T-helper 1 cell treated with Interleukin-12 subunit alpha and Interleukin-12 subunit beta and Interleukin-4 antibody, amounts not matched to agents 30 ng/mL and 1 ng/mL, for 36 hours (primary cell): ENCODE data around the gene PDE5A. TPM values are rescaled to one million over a fixed set of nuclear protein-coding genes. Genes with fewer than 3 reads are reported as not detected.
"Not testable (repeated sequence)": the region's sequence is repeated elsewhere in the genome, so short reads cannot be mapped to it uniquely, and the experiment has no call there.

Source experiments
- intact Hi-C: fragments of 100-400 bp; cut with micrococcal nuclease; formaldehyde crosslinking; loops from one replicate; pipeline ENCODE4 v1.15.1; 2024
- total RNA-seq: library from RNA; stranded (reverse); gene quantifications from 2 replicates; pipeline ENCODE4 v1.2.3, GENCODE V29; 2022

PDE5A gene
- total RNA-seq, 1 donor from 2014 or later = 0.15 TPM

DNA sequence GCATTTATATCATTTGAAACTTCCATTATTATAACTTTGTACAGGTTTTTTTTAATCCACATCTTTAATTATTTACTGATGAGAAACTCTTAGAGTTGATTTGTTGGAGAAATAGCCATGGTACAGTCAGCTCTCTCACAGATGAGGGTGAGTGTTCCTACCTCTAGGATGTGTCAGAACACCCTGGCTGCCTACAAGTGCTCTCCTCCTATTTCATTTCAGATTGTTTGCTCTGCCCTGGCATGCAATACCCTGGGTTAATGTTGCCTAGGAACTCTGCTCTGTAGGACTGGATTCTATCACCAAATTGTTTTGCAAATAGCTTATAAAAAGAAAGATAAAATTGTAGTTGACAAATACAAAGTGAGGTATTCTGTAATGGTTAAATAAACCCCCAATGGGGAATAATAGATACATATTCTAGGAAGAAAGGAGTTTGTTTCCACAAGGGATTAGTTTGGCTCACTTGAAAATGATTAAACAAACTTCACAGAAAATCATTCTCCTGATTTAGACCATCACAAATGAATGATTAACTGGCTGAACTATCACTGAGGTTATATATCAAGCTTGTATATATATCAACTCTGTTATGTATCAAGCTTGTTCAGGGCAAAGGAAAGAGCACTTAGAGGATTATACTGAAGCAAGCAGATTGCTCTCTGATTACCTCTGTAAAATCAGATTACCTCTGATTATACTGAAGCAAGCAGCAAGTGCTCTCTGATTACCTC lies 150.0 kb downstream of the PDE5A start:
- intact Hi-C loops = no loop called here

DNA sequence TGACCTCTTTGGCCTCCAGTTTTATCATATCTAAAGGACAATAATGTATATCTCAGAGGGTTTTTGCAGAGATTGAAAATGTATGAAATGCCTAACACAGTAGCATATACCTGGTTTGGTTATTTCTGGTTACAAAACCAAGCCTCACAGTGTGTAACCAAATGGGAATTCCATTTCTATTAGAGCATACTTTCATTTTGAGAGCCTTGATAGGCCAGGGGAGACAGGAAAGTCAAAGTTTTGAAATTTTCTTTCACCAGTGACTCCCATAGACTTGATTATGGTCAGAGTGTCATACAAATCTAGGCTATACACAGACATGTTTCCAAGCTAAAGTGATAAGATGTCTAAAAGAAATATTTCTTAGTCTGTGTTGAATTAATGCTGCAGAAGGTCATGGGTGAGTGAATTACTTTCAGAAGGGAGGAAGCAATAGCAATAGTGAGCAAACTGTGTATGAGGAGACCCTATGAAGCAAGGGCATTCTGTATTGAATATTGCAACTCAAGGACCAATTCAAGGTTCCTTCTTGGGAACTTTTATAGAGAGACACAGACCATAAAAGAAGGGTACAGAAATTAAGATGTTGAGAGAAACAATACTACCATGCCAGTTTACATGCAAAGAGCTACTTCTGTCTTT lies 151.1 kb downstream of the PDE5A start:
- intact Hi-C loops = no loop called here

DNA sequence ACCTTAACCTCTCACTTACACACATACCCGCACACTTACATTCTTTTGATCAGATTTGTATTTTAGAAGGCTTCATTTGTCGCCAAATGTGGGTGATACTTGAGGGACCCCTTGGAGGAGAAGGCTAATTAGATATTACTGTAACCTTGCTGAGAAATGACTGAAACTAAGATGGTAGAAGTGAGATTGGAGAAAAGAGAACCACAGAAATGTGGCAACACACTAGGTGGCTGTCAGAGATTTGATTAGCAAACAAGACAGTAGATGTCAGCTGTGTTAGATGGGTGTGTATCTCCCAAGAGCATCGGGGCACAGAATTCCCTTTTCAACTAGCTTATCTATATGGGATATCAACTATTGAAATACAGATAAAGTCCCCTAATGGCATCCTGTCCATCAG lies 157.3 kb downstream of the PDE5A start:
- intact Hi-C loops = no loop called here

DNA sequence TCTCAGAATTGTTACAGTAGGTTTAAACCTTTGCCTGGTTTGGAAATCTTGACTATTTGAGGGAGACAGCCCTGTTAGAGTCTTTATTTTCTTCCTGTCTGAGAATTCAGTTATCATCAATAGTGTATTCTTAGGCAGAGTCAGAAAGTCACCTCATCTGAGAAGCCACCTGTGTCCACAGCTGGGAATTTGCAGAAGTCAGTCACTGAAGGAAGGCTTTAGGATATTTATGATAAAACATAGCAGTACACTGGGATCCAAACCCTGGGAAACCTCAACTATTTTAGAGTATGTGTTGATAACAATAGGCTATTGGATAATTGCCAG lies 157.9 kb downstream of the PDE5A start:
- intact Hi-C loops = not testable (repeated sequence)

DNA sequence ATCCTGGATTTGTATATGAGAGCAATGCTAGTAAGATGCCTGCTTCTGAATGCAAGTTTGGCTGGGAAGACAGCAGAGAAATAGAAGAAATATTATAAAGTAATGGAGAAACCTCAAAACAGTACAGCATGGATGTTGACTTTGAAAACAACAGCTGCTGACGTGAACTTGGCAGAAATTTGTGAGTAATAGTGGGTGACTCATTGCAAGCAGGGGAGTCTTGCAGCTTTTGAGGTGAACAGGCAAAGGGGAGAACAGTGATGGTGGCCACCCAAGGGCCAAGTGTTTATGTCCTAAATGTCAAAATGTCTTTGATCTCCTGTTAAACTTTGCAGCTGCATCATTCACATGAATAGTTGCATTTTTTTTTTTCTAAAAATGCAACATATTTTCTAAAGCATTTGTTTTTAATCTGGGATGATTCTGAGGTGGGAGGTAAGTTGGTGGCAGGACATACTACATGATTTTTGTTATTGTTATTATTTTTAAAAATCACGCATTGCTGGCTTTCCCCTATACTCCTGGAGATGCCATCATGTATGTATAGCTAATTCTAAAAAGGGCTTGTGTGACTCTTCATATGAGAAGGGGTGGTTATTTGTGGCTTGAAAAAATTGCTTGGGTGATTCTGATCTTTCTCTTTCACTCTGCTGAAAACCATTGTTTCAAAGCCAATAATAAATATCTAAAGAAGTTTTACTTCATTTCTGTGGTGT lies 158.4 kb downstream of the PDE5A start:
- intact Hi-C loops = not testable (repeated sequence)

DNA sequence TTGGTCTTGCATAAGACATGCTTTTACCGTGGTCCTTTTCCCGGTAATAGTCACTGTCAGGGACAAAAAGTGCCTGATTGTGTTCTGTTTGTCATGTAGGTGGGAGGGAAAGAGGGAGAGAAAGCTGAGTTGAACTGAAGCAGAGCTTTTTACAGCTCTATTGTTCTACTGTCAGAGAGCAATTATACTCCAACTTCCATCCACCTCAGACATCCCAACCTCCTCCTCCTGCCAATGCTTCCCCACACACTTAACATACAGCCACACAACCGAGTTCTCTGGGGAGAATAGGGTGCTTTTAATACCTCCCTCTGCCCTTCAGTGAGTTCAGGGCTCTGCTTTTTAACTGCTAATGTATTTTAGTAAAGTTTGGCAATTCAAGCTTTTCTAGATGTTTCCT lies 159.6 kb downstream of the PDE5A start:
- intact Hi-C loops = not testable (repeated sequence)

DNA sequence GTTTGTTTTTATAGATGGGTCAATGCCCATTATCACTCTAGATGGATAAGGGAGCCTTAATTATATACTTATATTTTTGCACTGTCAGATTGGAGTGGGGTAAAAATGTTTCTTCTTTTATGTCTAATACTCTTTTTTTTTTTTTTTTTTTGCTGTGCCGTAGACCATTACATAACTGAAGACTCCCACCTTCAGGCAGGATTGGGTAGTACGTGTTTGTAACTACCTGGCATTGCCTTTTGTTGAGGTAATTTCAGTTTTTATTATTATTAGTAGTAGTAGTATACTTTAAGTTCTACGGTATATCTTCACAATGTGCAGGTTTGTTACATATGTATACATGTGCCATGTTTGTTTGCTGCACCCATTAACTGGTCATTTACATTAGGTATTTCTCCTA lies 165.9 kb downstream of the PDE5A start:
- intact Hi-C loops = loop anchor here (1.0 kb wide), 2 partner anchors 148 to 420 kb away; no protein-coding TSS in a partner anchor

DNA sequence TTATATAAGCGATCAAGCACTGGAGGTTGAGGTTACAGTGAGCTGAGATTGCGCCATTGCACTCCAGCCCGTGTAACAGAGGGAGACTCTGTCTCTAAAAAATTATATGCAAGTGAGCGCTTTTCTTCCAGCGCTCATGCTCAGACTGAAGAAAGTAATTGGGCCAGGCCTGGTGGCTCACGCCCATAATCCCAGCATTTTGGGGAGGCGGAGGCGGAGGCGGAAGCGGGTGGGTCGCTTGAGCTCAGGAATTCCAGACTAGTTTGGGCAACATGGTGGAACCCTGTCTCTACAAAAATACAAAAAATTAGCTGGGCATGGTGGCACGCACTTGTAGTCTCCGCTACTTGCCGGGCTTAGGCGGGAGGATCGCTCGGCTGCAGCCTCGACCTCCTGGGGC lies 172.9 kb downstream of the PDE5A start:
- intact Hi-C loops = loop anchor here (2.0 to 10.0 kb wide), 3 partner anchors 413 to 1799 kb away; no protein-coding TSS in a partner anchor

DNA sequence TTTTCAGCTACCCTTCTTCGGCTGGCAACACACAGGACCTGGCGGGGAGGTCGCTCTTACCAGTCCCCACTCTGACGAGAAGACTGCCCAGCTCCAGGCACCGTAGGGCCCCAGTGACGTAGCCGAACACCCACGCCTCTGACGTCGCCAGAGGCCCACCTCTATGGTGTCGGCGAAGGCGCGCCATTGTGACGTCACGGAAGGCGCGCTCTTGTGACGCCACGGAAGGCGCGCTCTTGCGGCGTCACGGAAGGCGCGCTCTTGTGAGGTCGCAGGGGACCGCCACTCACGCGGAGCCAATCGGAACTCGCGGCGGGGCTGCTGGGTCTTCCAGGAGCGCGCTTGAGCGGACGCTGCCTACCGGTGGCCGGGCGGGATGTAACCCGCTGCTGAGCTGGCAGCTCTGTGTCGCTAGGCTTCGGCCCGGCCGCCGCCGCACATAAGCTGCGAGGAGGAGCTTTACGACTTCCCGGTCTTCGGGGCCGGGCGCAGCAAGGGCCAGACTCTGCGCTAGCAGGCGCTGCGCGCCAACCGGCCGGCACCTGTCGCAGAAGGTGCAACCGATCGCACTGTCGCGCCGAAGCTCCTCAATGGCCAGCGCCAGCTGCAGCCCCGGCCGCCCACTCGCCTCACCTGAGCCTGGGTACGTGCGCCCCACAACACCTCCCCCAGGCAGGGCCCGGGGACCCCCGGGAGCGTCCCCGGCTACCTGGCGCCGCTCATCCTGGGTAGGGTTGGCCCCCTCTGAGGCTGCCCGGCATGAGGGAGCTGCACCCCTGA lies 173.9 kb downstream of the PDE5A start:
- intact Hi-C loops = loop anchor here (1.0 to 10.0 kb wide), 10 partner anchors 84 to 1800 kb away; partner anchors contain the start of genes MAD2L1, METTL14, PDE5A and SEC24D

DNA sequence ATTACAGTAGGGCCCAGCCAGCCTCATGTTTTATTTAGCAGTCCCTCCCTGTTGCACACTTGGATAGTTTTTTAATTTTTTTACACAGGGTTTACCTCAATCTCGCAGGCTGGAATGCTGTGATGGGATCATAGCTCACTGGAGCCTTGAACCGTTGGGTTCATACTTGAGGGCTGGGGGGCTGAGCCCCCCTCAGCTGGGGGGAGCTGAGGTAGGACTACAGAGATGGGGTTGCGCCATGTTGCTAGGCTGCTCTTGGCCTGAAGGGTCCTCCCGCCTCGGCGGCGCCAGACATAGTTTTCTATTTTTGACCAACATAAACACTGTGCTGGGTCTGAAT lies 174.5 kb downstream of the PDE5A start:
- intact Hi-C loops = loop anchor here (1.0 to 10.0 kb wide), 10 partner anchors 84 to 1801 kb away; partner anchors contain the start of genes MAD2L1, METTL14, PDE5A and SEC24D

DNA sequence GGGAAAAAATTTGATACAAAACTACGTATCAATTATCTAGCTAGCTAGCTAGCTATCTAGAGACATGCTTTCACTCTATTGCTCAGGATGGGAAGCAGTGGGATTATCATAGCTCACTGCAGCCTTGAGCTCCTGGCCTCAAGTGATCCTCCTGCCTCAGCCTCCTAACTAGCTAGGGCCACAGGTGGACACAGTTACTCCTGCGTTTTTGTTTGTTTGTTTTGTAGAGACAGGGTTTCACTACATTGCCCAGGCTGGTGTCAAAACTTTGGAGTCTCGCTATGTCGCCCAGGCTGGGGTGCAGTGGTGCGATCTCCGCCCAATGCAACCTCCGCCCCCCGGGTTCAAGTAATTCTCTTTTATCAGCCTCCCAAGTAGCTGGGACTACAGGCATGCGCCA lies 175.3 kb downstream of the PDE5A start:
- intact Hi-C loops = loop anchor here (10.0 kb wide), 2 partner anchors 1178 to 1802 kb away; no protein-coding TSS in a partner anchor

DNA sequence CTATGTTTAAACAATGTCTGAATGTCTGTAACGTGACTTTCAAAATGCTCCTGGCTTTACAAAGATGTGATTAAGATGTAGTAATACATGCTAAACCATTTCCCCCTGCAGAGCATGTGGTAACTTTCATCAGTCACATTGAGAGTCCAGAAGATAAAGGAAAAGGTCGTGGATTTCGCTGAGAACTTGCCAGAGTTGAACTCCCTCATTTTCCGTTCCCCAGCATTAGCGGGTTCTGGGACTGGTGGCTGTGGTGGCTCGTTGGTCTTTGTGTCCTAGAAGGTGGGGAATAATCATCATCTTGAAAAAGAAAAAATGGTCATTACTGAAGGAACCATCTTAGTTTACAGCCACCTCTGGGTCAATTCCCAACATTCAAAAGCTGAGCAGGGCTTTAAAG lies 178.8 kb downstream of the PDE5A start:
- intact Hi-C loops = loop anchor here (10.0 kb wide), 2 partner anchors 1175 to 1805 kb away; no protein-coding TSS in a partner anchor
